HepG2 (cell line): ENCODE measurements around the gene CELF4. TPM values are rescaled to one million over a fixed set of nuclear protein-coding genes. Genes with fewer than 3 reads are reported as not detected.

ENCODE experiments used
- CENPT ChIP-seq: sonication (generic); formaldehyde crosslinking; IDR thresholded peaks from 2 replicates; pipeline ENCODE4 v1.8.0; 2022; ENCODE audit warnings: low read depth, mild to moderate bottlenecking, moderate library complexity, missing genetic modification reagents
- ELF4 ChIP-seq: sonication (generic); formaldehyde crosslinking; IDR thresholded peaks from 2 replicates; pipeline ENCODE4 v1.5.0; 2020; ENCODE audit warnings: missing genetic modification reagents, mild to moderate bottlenecking, moderate library complexity, borderline replicate concordance
- FOXM1 ChIP-seq: sonication (generic); formaldehyde crosslinking; IDR thresholded peaks from 2 replicates; pipeline ENCODE4 v1.5.0; 2020; ENCODE audit warnings: missing genetic modification reagents
- JDP2 ChIP-seq: sonication (generic); formaldehyde crosslinking; IDR thresholded peaks from 2 replicates; pipeline ENCODE4 v1.8.1; 2022; ENCODE audit warnings: missing genetic modification reagents, borderline replicate concordance
- RXRB ChIP-seq: IDR thresholded peaks from 2 replicates; pipeline ENCODE4 v1.6.1; 2016; ENCODE audit warnings: borderline replicate concordance, missing genetic modification reagents, missing compliant biosample characterization
- ZNF224 ChIP-seq: sonication (generic); formaldehyde crosslinking; IDR thresholded peaks from 2 replicates; pipeline ENCODE4 v1.5.0; 2020; ENCODE audit warnings: mild to moderate bottlenecking, missing genetic modification reagents
- ZNF329 ChIP-seq: sonication (generic); formaldehyde crosslinking; IDR thresholded peaks from 2 replicates; pipeline ENCODE4 v1.9.0; 2021; ENCODE audit warnings: low read depth, mild to moderate bottlenecking, missing genetic modification reagents
- ZNF383 ChIP-seq: sonication (generic); formaldehyde crosslinking; IDR thresholded peaks from 2 replicates; pipeline ENCODE4 v1.4.0; 2020; ENCODE audit warnings: missing genetic modification reagents, mild to moderate bottlenecking, borderline replicate concordance
- ZNF737 ChIP-seq: sonication (generic); formaldehyde crosslinking; IDR thresholded peaks from 2 replicates; pipeline ENCODE4 v1.5.0; 2020; ENCODE audit warnings: missing genetic modification reagents, mild to moderate bottlenecking, borderline replicate concordance
- polyA plus RNA-seq, 8 experiments: library from polyadenylated mRNA; depleted of rRNA in 3 of 8; stranded (reverse) in 7 of 8; unstranded in 1 of 8; fragments of >200 nt; fragmentation: Illumina TruSeq in 4 of 8; extraction: Trizol in 4 of 8; gene quantifications; 2 replicates each; pipeline versions ENCODE4 v1.2.1 to v1.2.3, GENCODE V29; 2011 to 2016; ENCODE audit warnings: low read depth in 4 of 8, missing spikeins in 1 of 8, mixed read lengths in 1 of 8; ENCODE audit not compliant: insufficient read depth in 1 of 8
- total RNA-seq, 5 experiments: library from RNA; depleted of rRNA; stranded (reverse); fragments of >200 nt; fragmentation: Illumina TruSeq; extraction: Trizol; gene quantifications; 2 replicates each; pipeline ENCODE4 v1.2.3, GENCODE V29; 2016; ENCODE audit warnings: low read depth in 1 of 5
- TF ChIP-seq, protein P1 (sequence below): sonication (generic); formaldehyde crosslinking; IDR thresholded peaks from 2 replicates; pipeline ENCODE4 v1.5.0; 2020; ENCODE audit warnings: mild to moderate bottlenecking, missing genetic modification reagents, moderate library complexity
- TF ChIP-seq, protein P2 (sequence below): sonication (generic); formaldehyde crosslinking; IDR thresholded peaks from 2 replicates; pipeline ENCODE4 v1.4.0; 2020; ENCODE audit warnings: missing genetic modification reagents
- TF ChIP-seq, protein P3 (sequence below): sonication (generic); formaldehyde crosslinking; IDR thresholded peaks from 2 replicates; pipeline ENCODE4 v1.8.1; 2022; ENCODE audit warnings: low read depth, mild to moderate bottlenecking, missing genetic modification reagents

CELF4 gene
- total and polyA plus RNA-seq, 2 of the 13 experiments (the other 11 are each of a cell fraction or from before 2014, with no cell fraction given): not detected

DNA sequence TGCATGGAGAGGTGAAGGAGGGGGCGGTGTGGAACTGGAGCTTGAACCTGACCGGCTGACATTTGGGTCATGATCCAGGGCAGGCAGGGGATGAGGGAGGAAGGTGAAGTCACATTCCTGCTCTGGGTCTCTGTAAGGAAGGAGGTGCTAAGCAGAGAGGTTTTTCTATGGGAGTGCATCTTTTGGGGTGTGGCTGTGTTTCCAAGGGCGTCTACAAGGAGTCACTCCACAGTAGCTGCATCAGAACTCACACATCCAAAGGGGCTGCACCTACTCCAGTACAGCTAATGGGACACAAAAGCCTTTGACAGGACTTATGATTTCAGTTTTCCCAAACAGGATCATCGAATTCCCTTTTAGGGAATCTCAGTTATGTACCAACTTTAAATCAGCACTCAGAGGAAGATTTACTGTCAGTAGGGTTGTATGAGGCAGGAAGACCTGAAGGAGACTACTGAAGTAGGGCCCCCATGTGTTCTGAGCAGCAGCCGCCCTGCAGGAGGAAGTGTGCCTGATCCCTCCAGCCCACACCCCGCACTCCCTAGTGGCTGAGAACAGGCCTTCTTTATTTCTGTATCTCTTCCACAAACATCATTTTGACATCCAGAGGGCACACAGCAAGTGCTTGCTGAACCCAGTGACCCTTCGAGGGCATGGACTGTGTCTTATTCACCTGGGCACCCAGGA, 137.2 kb downstream of the CELF4 start (continued):
- TF ChIP-seq, protein P1, sequence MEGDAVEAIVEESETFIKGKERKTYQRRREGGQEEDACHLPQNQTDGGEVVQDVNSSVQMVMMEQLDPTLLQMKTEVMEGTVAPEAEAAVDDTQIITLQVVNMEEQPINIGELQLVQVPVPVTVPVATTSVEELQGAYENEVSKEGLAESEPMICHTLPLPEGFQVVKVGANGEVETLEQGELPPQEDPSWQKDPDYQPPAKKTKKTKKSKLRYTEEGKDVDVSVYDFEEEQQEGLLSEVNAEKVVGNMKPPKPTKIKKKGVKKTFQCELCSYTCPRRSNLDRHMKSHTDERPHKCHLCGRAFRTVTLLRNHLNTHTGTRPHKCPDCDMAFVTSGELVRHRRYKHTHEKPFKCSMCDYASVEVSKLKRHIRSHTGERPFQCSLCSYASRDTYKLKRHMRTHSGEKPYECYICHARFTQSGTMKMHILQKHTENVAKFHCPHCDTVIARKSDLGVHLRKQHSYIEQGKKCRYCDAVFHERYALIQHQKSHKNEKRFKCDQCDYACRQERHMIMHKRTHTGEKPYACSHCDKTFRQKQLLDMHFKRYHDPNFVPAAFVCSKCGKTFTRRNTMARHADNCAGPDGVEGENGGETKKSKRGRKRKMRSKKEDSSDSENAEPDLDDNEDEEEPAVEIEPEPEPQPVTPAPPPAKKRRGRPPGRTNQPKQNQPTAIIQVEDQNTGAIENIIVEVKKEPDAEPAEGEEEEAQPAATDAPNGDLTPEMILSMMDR: no peak
- no peak for TF ChIP-seq ZNF383
- TF ChIP-seq ELF4: no peak
- TF ChIP-seq CENPT (CRISPR knock-in tag): no peak
- no peak for TF ChIP-seq ZNF224
- no peak for TF ChIP-seq JDP2 (CRISPR knock-in tag)
- no peak for TF ChIP-seq RXRB (CRISPR knock-in tag)
- TF ChIP-seq ZNF329 (CRISPR knock-in tag): no peak
- TF ChIP-seq ZNF737: no peak
- TF ChIP-seq, protein P2, sequence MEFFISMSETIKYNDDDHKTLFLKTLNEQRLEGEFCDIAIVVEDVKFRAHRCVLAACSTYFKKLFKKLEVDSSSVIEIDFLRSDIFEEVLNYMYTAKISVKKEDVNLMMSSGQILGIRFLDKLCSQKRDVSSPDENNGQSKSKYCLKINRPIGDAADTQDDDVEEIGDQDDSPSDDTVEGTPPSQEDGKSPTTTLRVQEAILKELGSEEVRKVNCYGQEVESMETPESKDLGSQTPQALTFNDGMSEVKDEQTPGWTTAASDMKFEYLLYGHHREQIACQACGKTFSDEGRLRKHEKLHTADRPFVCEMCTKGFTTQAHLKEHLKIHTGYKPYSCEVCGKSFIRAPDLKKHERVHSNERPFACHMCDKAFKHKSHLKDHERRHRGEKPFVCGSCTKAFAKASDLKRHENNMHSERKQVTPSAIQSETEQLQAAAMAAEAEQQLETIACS (CRISPR knock-in tag): no peak
- no peak for TF ChIP-seq FOXM1 (CRISPR knock-in tag)
- TF ChIP-seq, protein P3, sequence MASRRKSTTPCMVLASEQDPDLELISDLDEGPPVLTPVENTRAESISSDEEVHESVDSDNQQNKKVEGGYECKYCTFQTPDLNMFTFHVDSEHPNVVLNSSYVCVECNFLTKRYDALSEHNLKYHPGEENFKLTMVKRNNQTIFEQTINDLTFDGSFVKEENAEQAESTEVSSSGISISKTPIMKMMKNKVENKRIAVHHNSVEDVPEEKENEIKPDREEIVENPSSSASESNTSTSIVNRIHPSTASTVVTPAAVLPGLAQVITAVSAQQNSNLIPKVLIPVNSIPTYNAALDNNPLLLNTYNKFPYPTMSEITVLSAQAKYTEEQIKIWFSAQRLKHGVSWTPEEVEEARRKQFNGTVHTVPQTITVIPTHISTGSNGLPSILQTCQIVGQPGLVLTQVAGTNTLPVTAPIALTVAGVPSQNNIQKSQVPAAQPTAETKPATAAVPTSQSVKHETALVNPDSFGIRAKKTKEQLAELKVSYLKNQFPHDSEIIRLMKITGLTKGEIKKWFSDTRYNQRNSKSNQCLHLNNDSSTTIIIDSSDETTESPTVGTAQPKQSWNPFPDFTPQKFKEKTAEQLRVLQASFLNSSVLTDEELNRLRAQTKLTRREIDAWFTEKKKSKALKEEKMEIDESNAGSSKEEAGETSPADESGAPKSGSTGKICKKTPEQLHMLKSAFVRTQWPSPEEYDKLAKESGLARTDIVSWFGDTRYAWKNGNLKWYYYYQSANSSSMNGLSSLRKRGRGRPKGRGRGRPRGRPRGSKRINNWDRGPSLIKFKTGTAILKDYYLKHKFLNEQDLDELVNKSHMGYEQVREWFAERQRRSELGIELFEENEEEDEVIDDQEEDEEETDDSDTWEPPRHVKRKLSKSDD (CRISPR knock-in tag): no peak
